Esophagus muscularis mucosa (tissue), 4 donors: ENCODE data around the gene EDA.

ENCODE experiments used
- EP300 ChIP-seq: sonication (generic); formaldehyde crosslinking; IDR thresholded peaks from one replicate; pipeline ENCODE4 v1.6.1; 2017; ENCODE audit warnings: antibody characterized with exemption
- POLR2A ChIP-seq: fragments of 450-650 bp; IDR thresholded peaks from one replicate; pipeline ENCODE4 v1.6.1; 2017; ENCODE audit warnings: antibody characterized with exemption, moderate library complexity, mild to moderate bottlenecking, low read depth
- POLR2AphosphoS5 ChIP-seq, 2 donors: sonication (generic); formaldehyde crosslinking; IDR thresholded peaks; one replicate each; pipeline ENCODE4 v1.6.1; 2017; ENCODE audit warnings: antibody characterized with exemption in 2 of 2
- TF ChIP-seq, protein P1 (sequence below), 3 experiments: fragments of 200-600 bp in 2 of 3; fragments of 450-650 bp in 1 of 3; sonication (generic) in 2 of 3; IDR thresholded peaks; one replicate each; pipeline ENCODE4 v1.5.1; 2017 to 2019; ENCODE audit warnings: antibody characterized with exemption in 3 of 3, mild to moderate bottlenecking in 2 of 3, moderate library complexity in 1 of 3

GRCh38 chrX:69951753-69952152, 335.8 kb downstream of the EDA start:
- TF ChIP-seq, protein P1, sequence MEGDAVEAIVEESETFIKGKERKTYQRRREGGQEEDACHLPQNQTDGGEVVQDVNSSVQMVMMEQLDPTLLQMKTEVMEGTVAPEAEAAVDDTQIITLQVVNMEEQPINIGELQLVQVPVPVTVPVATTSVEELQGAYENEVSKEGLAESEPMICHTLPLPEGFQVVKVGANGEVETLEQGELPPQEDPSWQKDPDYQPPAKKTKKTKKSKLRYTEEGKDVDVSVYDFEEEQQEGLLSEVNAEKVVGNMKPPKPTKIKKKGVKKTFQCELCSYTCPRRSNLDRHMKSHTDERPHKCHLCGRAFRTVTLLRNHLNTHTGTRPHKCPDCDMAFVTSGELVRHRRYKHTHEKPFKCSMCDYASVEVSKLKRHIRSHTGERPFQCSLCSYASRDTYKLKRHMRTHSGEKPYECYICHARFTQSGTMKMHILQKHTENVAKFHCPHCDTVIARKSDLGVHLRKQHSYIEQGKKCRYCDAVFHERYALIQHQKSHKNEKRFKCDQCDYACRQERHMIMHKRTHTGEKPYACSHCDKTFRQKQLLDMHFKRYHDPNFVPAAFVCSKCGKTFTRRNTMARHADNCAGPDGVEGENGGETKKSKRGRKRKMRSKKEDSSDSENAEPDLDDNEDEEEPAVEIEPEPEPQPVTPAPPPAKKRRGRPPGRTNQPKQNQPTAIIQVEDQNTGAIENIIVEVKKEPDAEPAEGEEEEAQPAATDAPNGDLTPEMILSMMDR (IDR thresholded peaks at IDR 0.05) = no peak
- TF ChIP-seq POLR2AphosphoS5 (IDR thresholded peaks at IDR 0.05) = no peak
- no peak for TF ChIP-seq POLR2A
- TF ChIP-seq EP300 = no peak
